HL-60 (cell line): ENCODE results near the gene RAB11FIP3.

ENCODE experiments used
- GABPA ChIP-seq: IDR thresholded peaks from 2 replicates; pipeline ENCODE4 v1.6.1; 2012; ENCODE audit warnings: low read depth
- POLR2AphosphoS5 ChIP-seq: IDR thresholded peaks from 2 replicates; pipeline ENCODE4 v1.6.1; 2012; ENCODE audit warnings: low read depth
- TF ChIP-seq, protein P1 (sequence below): IDR thresholded peaks from one replicate; pipeline ENCODE4 v1.5.1; 2011; ENCODE audit warnings: low read length, control low read depth, inconsistent platforms; ENCODE audit not compliant: insufficient read depth
- TF ChIP-seq, protein P2 (sequence below): IDR thresholded peaks from 2 replicates; pipeline ENCODE4 v1.6.1; 2012; ENCODE audit warnings: low read depth; ENCODE audit not compliant: insufficient replicate concordance

- no peak for TF ChIP-seq GABPA
- TF ChIP-seq, protein P1, sequence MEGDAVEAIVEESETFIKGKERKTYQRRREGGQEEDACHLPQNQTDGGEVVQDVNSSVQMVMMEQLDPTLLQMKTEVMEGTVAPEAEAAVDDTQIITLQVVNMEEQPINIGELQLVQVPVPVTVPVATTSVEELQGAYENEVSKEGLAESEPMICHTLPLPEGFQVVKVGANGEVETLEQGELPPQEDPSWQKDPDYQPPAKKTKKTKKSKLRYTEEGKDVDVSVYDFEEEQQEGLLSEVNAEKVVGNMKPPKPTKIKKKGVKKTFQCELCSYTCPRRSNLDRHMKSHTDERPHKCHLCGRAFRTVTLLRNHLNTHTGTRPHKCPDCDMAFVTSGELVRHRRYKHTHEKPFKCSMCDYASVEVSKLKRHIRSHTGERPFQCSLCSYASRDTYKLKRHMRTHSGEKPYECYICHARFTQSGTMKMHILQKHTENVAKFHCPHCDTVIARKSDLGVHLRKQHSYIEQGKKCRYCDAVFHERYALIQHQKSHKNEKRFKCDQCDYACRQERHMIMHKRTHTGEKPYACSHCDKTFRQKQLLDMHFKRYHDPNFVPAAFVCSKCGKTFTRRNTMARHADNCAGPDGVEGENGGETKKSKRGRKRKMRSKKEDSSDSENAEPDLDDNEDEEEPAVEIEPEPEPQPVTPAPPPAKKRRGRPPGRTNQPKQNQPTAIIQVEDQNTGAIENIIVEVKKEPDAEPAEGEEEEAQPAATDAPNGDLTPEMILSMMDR = no peak
- TF ChIP-seq POLR2AphosphoS5 = no peak
- TF ChIP-seq, protein P2, sequence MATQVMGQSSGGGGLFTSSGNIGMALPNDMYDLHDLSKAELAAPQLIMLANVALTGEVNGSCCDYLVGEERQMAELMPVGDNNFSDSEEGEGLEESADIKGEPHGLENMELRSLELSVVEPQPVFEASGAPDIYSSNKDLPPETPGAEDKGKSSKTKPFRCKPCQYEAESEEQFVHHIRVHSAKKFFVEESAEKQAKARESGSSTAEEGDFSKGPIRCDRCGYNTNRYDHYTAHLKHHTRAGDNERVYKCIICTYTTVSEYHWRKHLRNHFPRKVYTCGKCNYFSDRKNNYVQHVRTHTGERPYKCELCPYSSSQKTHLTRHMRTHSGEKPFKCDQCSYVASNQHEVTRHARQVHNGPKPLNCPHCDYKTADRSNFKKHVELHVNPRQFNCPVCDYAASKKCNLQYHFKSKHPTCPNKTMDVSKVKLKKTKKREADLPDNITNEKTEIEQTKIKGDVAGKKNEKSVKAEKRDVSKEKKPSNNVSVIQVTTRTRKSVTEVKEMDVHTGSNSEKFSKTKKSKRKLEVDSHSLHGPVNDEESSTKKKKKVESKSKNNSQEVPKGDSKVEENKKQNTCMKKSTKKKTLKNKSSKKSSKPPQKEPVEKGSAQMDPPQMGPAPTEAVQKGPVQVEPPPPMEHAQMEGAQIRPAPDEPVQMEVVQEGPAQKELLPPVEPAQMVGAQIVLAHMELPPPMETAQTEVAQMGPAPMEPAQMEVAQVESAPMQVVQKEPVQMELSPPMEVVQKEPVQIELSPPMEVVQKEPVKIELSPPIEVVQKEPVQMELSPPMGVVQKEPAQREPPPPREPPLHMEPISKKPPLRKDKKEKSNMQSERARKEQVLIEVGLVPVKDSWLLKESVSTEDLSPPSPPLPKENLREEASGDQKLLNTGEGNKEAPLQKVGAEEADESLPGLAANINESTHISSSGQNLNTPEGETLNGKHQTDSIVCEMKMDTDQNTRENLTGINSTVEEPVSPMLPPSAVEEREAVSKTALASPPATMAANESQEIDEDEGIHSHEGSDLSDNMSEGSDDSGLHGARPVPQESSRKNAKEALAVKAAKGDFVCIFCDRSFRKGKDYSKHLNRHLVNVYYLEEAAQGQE = no peak
These were observed 57.2 kb downstream of the RAB11FIP3 start for GRCh38 chr16:482468-483185.
